GM12878 (cell line): ENCODE results near the gene ASB2.

ENCODE experiments used
- BHLHE40 ChIP-seq, 2 experiments: fragments of 450-650 bp in 1 of 2; IDR thresholded peaks; 2 replicates each; pipeline ENCODE4 v1.6.1; 2011 to 2017; ENCODE audit warnings: low read depth in 2 of 2, borderline replicate concordance in 1 of 2, improper control_type of control experiment in 1 of 2, low read length in 1 of 2, mild to moderate bottlenecking in 1 of 2
- NR2C1 ChIP-seq: fragments of 450-650 bp; IDR thresholded peaks from 2 replicates; pipeline ENCODE4 v1.6.1; 2017; ENCODE audit warnings: antibody characterized with exemption, mild to moderate bottlenecking, moderate library complexity
- POLR2A ChIP-seq: IDR thresholded peaks from 2 replicates; pipeline ENCODE4 v1.6.1; 2011; ENCODE audit warnings: low read depth, mild to moderate bottlenecking, low read length
- SP1 ChIP-seq: IDR thresholded peaks from one replicate; pipeline ENCODE4 v1.6.1; 2011; ENCODE audit warnings: low read depth, low read length
- TF ChIP-seq, protein P1 (sequence below): IDR thresholded peaks from 2 replicates; pipeline ENCODE4 v1.6.1; 2012; ENCODE audit warnings: low read depth, low read length, improper control_type of control experiment
- TF ChIP-seq, protein P2 (sequence below), 3 experiments: IDR thresholded peaks in 2 of 3; conservative IDR thresholded peaks in 1 of 3; 2 replicates each; pipeline ENCODE4 v1.5.1; 2011; ENCODE audit warnings: low read depth in 3 of 3, low read length in 3 of 3, mild to moderate bottlenecking in 3 of 3, control low read depth in 2 of 3, moderate library complexity in 2 of 3, inconsistent platforms in 1 of 3, mixed read lengths in 1 of 3; ENCODE audit not compliant: control insufficient read depth in 2 of 3, insufficient read depth in 1 of 3; ENCODE audit errors: extremely low read depth in 1 of 3

DNA sequence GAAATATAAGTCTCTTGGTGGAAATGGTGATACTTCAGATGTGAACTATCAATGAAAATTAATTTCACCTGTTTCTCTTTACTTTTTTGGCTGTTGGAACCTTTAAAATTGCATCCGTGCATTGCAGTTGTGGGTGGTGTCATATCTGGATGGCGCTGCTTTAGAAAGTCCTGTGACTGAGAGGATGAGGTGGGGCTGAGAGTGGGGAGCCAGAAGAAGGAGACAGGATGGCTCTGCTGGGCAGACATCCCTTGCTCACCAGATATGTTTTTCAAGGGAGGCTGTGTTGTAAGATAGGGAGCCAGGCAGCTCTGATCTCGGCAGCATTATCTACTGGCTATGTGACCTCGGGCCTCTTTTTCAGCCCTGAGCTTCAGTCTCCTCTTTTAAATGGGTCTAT lies 12.7 kb downstream of the ASB2 start:
- TF ChIP-seq, protein P1, sequence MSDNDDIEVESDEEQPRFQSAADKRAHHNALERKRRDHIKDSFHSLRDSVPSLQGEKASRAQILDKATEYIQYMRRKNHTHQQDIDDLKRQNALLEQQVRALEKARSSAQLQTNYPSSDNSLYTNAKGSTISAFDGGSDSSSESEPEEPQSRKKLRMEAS, result no peak
- no peak for TF ChIP-seq NR2C1
- TF ChIP-seq, protein P2, sequence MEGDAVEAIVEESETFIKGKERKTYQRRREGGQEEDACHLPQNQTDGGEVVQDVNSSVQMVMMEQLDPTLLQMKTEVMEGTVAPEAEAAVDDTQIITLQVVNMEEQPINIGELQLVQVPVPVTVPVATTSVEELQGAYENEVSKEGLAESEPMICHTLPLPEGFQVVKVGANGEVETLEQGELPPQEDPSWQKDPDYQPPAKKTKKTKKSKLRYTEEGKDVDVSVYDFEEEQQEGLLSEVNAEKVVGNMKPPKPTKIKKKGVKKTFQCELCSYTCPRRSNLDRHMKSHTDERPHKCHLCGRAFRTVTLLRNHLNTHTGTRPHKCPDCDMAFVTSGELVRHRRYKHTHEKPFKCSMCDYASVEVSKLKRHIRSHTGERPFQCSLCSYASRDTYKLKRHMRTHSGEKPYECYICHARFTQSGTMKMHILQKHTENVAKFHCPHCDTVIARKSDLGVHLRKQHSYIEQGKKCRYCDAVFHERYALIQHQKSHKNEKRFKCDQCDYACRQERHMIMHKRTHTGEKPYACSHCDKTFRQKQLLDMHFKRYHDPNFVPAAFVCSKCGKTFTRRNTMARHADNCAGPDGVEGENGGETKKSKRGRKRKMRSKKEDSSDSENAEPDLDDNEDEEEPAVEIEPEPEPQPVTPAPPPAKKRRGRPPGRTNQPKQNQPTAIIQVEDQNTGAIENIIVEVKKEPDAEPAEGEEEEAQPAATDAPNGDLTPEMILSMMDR (IDR thresholded peaks at IDR 0.05 in 2 of 3, conservative IDR thresholded peaks at IDR 0.05 in 1 of 3; ENCODE audit: control insufficient read depth in 2 of 3, extremely low read depth in 1 of 3, insufficient read depth in 1 of 3, low read depth in 3 of 3, low read length in 3 of 3), result no peak
- TF ChIP-seq SP1, result no peak
- TF ChIP-seq BHLHE40 (IDR thresholded peaks at IDR 0.05; ENCODE audit: borderline replicate concordance in 1 of 2, low read depth in 2 of 2, low read length in 1 of 2), result no peak
- no peak for TF ChIP-seq POLR2A
